H7 (cell line): ENCODE data around the gene GMDS. TPM values are rescaled to one million over a fixed set of nuclear protein-coding genes. Genes with fewer than 3 reads are reported as not detected.

Source experiments
- DNase-seq: peaks from one replicate; pipeline ENCODE4 v3.0.0; 2012
- H3K27me3 ChIP-seq: 2 replicates; pipeline ENCODE4 v1.6.0; 2011; ENCODE audit warnings: mild to moderate bottlenecking, low read length; ENCODE audit not compliant: control insufficient read depth, insufficient read depth
- H3K36me3 ChIP-seq: replicated peaks from 2 replicates; pipeline ENCODE4 v1.5.1; 2011; ENCODE audit warnings: low read length; ENCODE audit not compliant: control insufficient read depth, insufficient read depth
- H3K4me3 ChIP-seq: 2 replicates; pipeline ENCODE4 v1.5.1; 2011; ENCODE audit warnings: low read depth, mild to moderate bottlenecking, control low read depth, low read length, moderate library complexity; ENCODE audit not compliant: insufficient read depth
- total RNA-seq: library from RNA; depleted of rRNA; stranded (reverse); fragments of >200 nt; shearing (Covaris generic); gene quantifications from 2 replicates; pipeline ENCODE4 v1.2.3, GENCODE V29; 2014

GMDS gene
- total RNA-seq, 1 experiment from 2014 or later, result 9.0 TPM

DNA sequence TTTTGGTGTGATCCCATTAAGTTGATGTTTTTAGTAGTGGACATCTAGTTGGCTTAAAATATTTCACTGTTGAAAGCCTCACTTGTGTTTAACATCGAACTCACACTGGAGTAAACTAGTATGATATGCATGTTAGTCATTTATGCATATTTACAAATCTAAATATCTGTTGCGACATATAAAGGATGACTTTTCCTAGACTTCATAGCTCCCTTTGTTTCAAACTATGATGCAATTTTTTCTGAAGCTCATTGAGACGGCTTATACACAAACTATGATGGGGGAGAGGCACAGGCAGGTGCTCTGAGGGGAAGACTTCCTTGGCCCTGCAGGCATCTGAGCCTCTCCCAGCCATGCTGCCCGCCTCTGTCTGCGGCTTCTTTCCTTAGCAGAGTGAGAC, 647.5 kb downstream of the GMDS start:
- Histone ChIP-seq H3K4me3 (no peak overlapping the region), H3K27me3 (peaks cover 3% of the 10 kb centered on the region; the same call in 1 of the 2 replicates), H3K36me3 (no peaks in the 10 kb centered on the region)
- no peak for DNase-seq

DNA sequence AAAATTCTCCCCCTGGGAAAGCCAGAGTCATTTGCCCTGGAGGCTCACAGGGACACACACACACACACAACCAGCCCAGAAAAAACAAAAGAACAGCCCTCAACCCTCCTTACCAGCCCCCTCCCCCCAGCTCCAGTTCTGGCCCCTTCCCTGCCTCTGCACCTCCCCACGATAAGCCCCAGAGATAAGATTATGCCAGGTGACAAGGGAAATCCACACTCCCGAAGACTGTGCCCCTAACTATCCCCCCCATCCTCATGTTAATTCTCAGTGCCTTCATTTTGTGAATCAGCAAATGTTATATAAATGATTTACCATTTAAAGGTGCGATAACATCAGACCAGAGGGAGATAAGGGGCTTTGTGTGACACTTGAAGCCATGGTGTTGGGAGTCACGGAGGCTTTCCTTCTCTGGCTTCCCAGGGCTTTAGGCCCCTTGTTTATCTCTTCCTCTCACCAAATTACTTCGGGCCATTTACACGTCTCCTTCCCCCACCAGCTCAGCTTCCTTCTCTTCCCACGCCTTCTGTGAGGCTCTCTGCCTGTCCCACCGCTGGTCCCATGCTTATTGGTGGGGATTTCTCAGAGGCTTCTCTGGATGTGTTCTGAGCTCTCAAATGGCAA, 648.2 kb downstream of the GMDS start:
- no peak for DNase-seq
- Histone ChIP-seq H3K27me3 (peaks cover 3% of the 10 kb centered on the region; the same call in 1 of the 2 replicates), H3K36me3 (no peaks in the 10 kb centered on the region), H3K4me3 (no peak overlapping the region)

DNA sequence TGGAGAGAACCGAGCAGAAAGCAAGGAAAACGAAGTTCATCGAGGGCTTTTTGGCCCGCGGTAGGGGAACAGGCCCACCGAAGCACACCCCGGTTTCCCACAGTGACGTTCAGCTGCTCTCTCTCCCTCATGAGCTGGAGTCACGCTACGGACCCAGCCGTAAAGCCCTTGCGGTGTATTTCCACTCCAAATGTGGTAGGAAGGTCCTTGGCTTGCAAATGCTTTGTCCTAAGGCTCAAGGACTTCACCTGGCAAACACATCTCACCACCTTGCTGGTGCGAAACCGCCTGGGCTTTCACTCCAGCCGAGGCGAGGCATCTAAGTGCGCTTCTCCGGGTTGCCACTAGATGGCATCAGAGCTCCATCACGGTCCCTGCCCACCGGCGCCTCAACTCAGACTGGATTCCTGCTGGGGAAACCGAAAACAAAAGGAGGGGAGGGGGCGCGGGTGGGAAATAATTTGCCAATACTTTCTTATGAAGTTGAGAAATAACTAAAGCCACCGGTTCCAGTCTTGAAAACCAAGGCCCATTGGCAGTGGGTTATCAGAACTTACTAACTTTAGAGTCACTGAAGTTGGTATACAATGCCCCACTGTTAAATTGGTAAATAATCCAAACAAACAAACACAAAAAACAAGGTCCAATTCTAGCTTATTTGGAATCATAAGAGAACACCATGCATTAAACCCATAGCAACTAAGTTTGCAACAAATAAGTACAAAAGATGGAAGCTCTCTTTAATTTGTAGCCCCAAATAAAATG, 649.1 kb downstream of the GMDS start:
- Histone ChIP-seq H3K4me3 (no peak overlapping the region), H3K27me3 (peaks cover 3% of the 10 kb centered on the region; the same call in 1 of the 2 replicates), H3K36me3 (no peaks in the 10 kb centered on the region)
- peak; percentile 88 for DNase-seq

DNA sequence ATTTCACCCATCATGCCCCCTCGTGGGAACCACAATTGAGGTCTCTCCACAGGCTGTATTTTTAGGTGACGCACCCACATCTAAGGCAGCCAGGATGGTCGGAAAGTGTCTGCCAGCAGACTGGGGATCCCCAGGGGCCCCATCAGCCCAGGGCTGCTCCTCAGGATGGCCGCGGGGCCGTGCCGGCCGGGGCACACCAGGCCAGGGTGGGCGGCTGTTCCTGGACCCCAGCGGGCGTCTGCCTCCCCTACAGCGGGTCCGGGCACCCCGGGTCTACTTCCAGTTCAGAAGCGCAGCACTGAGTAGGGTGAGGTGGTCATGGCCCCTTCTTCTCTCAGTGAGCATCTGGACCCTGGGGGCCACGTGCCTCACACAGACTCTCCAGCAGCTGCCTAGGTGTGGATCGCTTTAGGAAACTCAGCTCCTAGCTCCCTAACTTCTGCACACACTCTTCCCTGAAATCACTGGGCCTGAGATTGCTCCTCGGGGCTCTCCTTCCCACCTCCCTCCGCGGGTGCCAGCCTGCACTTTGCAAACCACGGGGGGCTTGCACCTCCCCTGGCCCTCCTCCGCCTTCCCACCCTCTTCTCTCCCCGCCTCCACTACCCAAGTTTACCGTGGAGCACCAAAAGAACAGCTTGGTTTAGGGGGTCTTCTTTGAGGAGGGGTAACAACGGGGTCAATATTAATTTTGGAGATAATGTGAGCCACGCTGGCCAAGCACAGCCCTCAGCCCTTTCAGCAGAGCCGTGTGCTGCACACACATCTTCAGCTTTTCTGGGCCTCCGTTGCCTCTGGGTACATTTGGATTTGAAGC, 649.9 kb downstream of the GMDS start:
- Histone ChIP-seq H3K4me3 (no peak overlapping the region), H3K27me3 (peaks cover 3% of the 10 kb centered on the region; the same call in 1 of the 2 replicates), H3K36me3 (no peaks in the 10 kb centered on the region)
- no peak for DNase-seq

GRCh38 chr6:1594445-1595200, 650.8 kb downstream of the GMDS start:
- H3K27me3 ChIP-seq, result peaks cover 3% of the 10 kb centered on the region; the same call in 1 of the 2 replicates
- H3K36me3 ChIP-seq, result no peaks in the 10 kb centered on the region
- no peak for DNase-seq
- no peak overlapping the region for H3K4me3 ChIP-seq

GRCh38 chr6:1593958-1594314, 651.5 kb downstream of the GMDS start:
- no peak overlapping the region for H3K4me3 ChIP-seq
- no peaks in the 10 kb centered on the region for H3K36me3 ChIP-seq
- H3K27me3 ChIP-seq, result peaks cover 3% of the 10 kb centered on the region; the same call in 1 of the 2 replicates
- no peak for DNase-seq

DNA sequence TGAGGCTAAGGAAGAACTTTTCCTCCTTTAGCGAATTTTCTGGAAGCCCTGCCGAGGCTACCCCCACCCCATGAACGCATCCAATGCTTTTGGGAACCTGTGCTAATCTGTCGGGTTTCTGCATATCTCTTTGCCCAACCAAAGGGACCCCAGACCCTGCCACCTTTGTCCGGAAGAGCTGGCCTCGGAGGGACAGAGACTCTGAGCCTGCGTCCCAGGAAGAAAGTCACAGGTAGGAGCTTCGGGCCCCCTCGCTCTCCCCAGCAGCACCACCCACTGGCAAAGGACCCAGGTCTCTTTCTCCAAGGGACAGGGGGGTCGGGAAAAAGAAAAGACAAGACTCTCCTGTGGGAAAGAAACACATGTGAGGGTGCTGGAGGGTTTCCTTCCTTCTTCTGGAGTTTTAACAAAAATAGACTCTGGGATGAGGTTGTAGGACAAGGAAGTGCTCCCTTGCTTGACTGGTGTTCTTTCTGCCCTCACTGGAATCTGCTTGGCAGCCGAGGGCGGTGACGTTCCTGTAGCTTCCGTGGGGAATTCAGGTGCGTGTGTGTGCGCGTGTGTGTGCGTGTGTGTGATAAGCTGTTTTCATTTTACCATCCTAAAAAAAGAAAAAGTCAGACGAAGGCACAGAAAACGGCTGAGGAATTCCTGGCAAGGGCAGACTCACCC, 652.0 kb downstream of the GMDS start:
- peaks cover 3% of the 10 kb centered on the region; the same call in 1 of the 2 replicates for H3K27me3 ChIP-seq
- no peak overlapping the region for H3K4me3 ChIP-seq
- DNase-seq, result no peak
- no peaks in the 10 kb centered on the region for H3K36me3 ChIP-seq

- Histone ChIP-seq H3K27me3 (peaks cover 3% of the 10 kb centered on the region; the same call in 1 of the 2 replicates), H3K36me3 (no peaks in the 10 kb centered on the region), H3K4me3 (no peak overlapping the region)
- DNase-seq, result no peak
Measured at GRCh38 chr6:1592852-1593251, 652.6 kb downstream of the GMDS start.

DNA sequence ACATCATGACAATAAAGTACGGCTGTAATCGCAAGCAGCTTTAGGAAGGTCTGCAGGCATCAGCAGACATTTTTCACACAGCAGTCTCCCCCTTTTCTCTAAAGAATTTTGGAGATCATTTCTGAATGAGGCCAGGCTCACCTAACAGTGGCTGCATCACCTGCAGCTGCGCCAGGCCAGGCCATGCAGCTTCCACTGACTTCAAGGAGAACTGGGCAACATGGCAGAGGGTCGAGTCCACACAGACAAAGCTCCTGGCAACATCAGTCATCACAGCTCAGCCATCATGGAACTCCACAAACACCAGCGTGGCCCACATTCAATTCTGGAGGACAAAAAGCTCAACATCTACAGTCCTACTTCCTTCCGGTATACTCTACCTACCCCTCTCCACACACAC, 653.5 kb downstream of the GMDS start:
- Histone ChIP-seq H3K27me3 (peaks cover 3% of the 10 kb centered on the region; the same call in 1 of the 2 replicates), H3K36me3 (no peaks in the 10 kb centered on the region), H3K4me3 (no peak overlapping the region)
- DNase-seq, result no peak

- peaks cover 3% of the 10 kb centered on the region; the same call in 1 of the 2 replicates for H3K27me3 ChIP-seq
- no peak for DNase-seq
- H3K4me3 ChIP-seq, result no peak overlapping the region
- no peaks in the 10 kb centered on the region for H3K36me3 ChIP-seq
Measured at GRCh38 chr6:1591243-1591642, 654.2 kb downstream of the GMDS start.

DNA sequence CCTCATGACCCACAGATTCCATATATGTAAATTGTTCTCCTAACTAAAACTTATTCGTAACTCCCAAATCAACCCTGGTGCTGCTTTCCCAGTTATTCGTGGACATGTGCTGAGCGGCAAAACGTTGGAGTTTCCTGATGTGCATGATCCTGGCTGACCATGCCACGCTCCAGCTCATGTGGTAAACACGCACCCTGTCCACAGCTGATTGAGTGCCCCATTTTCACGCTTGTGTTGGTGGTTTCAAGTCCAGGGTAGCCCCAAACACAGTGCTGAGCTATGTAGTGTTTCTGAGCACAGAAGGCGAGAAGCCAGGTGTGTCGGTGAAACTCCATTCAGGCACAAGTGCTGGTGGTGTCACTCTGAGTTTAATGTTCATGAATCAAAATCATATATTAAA, 654.8 kb downstream of the GMDS start:
- H3K27me3 ChIP-seq, result no peaks in the 10 kb centered on the region
- no peak for DNase-seq
- no peak overlapping the region for H3K4me3 ChIP-seq
- no peaks in the 10 kb centered on the region for H3K36me3 ChIP-seq

DNA sequence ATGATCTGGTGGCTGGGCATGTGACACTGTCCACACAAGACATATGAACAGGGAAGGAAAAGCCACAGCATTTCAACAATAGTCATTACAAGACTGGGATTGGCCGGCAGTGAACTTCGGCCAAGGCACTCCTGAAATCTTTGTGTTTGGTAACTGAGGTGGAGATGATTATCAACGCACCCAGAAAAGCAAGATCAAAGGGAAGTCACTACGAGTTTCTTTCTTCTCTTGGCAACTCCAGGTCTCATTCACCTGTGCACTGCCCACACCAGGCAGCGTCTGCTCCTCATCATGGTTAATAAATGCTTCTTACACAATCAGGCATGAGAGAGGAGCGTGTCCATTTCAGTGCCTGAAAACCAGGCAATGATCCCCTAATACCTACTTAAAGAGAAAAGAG, 656.2 kb downstream of the GMDS start:
- no peaks in the 10 kb centered on the region for H3K27me3 ChIP-seq
- H3K36me3 ChIP-seq, result no peaks in the 10 kb centered on the region
- DNase-seq, result no peak

GRCh38 chr6:1587977-1588376, 657.4 kb downstream of the GMDS start:
- H3K27me3 ChIP-seq, result no peaks in the 10 kb centered on the region
- H3K4me3 ChIP-seq, result no peak overlapping the region
- DNase-seq, result no peak
- no peaks in the 10 kb centered on the region for H3K36me3 ChIP-seq

More for the DNA sequence above, 656.2 kb downstream of the GMDS start:
- H3K4me3 ChIP-seq, result no peak overlapping the region

- DNase-seq, result no peak
- Histone ChIP-seq H3K36me3 (no peaks in the 10 kb centered on the region), H3K27me3 (no peaks in the 10 kb centered on the region), H3K4me3 (no peak overlapping the region)
Measured at GRCh38 chr6:1587546-1587945, 657.9 kb downstream of the GMDS start.
